ENCODE results near the gene NLRP13.
"Not testable (repeated sequence)": the region's sequence is repeated elsewhere in the genome, so short reads cannot be mapped to it uniquely, and the experiment has no call there.

Gene NLRP13

GRCh38 chr19:55931936-55932386 lies at the start of gene NLRP13:
Gene NLRP13 (minus strand): TSS chr19:55932336. CDS start chr19:55932311, 25 bp downstream.
- no peak for DNase-seq (ENCODE audit: low spot score)

GRCh38 chr19:55980415-55980814 lies 48.3 kb upstream of the NLRP13 start:
- no peak for DNase-seq (ENCODE audit: low spot score)

- DNase-seq (ENCODE audit: low spot score) = no peak
Observed at GRCh38 chr19:55973982-55974381, 41.8 kb upstream of the NLRP13 start.

GRCh38 chr19:55962186-55962585 lies 30.1 kb upstream of the NLRP13 start:
- DNase-seq (ENCODE audit: low spot score) = no peak

- no peak for DNase-seq (ENCODE audit: low spot score)
Observed at GRCh38 chr19:55959996-55960675, 28.0 kb upstream of the NLRP13 start.

GRCh38 chr19:55958356-55958755 lies 26.2 kb upstream of the NLRP13 start:
- no peak for DNase-seq (ENCODE audit: low spot score)

- DNase-seq (ENCODE audit: low spot score) = no peak
Observed at GRCh38 chr19:55956431-55956830, 24.3 kb upstream of the NLRP13 start.

- DNase-seq (ENCODE audit: low spot score) = not testable (repeated sequence)
Observed at GRCh38 chr19:55950566-55950965, 18.4 kb upstream of the NLRP13 start.

GRCh38 chr19:55947532-55947931 lies 15.4 kb upstream of the NLRP13 start, which contains the start of gene NLRP8:
Gene NLRP8 (plus strand): TSS chr19:55947832.
- no peak for DNase-seq (ENCODE audit: low spot score)

GRCh38 chr19:55940306-55940705 lies 8.2 kb upstream of the NLRP13 start:
- no peak for DNase-seq (ENCODE audit: low spot score)

- DNase-seq (ENCODE audit: low spot score) = no peak
Observed at GRCh38 chr19:55939206-55939605, 7.1 kb upstream of the NLRP13 start.

- no peak for DNase-seq (ENCODE audit: low spot score)
Observed at GRCh38 chr19:55935206-55935605, 3.1 kb upstream of the NLRP13 start.

GRCh38 chr19:55930996-55931515 lies 1.1 kb downstream of the NLRP13 start:
- no peak for DNase-seq (ENCODE audit: low spot score)

GRCh38 chr19:55929258-55929657 lies 2.9 kb downstream of the NLRP13 start:
- DNase-seq (ENCODE audit: low spot score) = not testable (repeated sequence)

GRCh38 chr19:55927991-55928390 lies 4.1 kb downstream of the NLRP13 start:
- DNase-seq (ENCODE audit: low spot score) = no peak

- no peak for DNase-seq (ENCODE audit: low spot score)
Observed at GRCh38 chr19:55923556-55923955, 8.6 kb downstream of the NLRP13 start.

GRCh38 chr19:55913643-55914268 lies 18.4 kb downstream of the NLRP13 start:
- DNase-seq (ENCODE audit: low spot score) = no peak

GRCh38 chr19:55912916-55913315 lies 19.2 kb downstream of the NLRP13 start:
- DNase-seq (ENCODE audit: low spot score) = no peak

GRCh38 chr19:55909801-55910200 lies 22.3 kb downstream of the NLRP13 start:
- no peak for DNase-seq (ENCODE audit: low spot score)

- no peak for DNase-seq (ENCODE audit: low spot score)
Observed at GRCh38 chr19:55907746-55908145, 24.4 kb downstream of the NLRP13 start.

- no peak for DNase-seq (ENCODE audit: low spot score)
Observed at GRCh38 chr19:55907286-55907685, 24.9 kb downstream of the NLRP13 start.

- no peak for DNase-seq (ENCODE audit: low spot score)
Observed at GRCh38 chr19:55902080-55902751, 29.9 kb downstream of the NLRP13 start.

All from hematopoietic multipotent progenitor cell treated with erythropoietin and hydrocortisone succinate and interleukin-3 and kit ligand, for 17 days (in vitro differentiated cells).